BJ (cell line): ENCODE data around the gene USP40. TPM values are rescaled to one million over a fixed set of nuclear protein-coding genes. Genes with fewer than 3 reads are reported as not detected.

Experiments used
- CTCF ChIA-PET: fragments of 350-600 bp; formaldehyde crosslinking; extraction: SDS; loops from one replicate; lab custom pipeline; 2021; ENCODE audit warnings: antibody characterized with exemption, inconsistent platforms; lab: Yijun Ruan, JAX
- POLR2A ChIA-PET: fragments of 300-600 bp; sonication (Branson Sonifier 250); formaldehyde crosslinking; extraction: SDS; loops from one replicate; lab custom pipeline; 2021; ENCODE audit warnings: antibody characterized with exemption; lab: Charles Lee
- DNase-seq: peaks from one replicate; pipeline ENCODE4 v3.0.0-alpha.2; 2011; ENCODE audit warnings: low read depth
- H3K27me3 ChIP-seq: 2 replicates; pipeline ENCODE4 v1.6.0; 2011; ENCODE audit warnings: low read length; ENCODE audit not compliant: control insufficient read depth, insufficient read depth
- H3K36me3 ChIP-seq: 2 replicates; pipeline ENCODE4 v1.5.1; 2011; ENCODE audit warnings: low read length; ENCODE audit not compliant: control insufficient read depth, insufficient read depth
- H3K4me3 ChIP-seq: 2 replicates; pipeline ENCODE4 v1.5.1; 2011; ENCODE audit warnings: low read depth, mild to moderate bottlenecking, control low read depth, low read length
- CTCF ChIP-seq: IDR thresholded peaks from 2 replicates; pipeline ENCODE4 v1.5.1; 2011; ENCODE audit warnings: low read depth, mild to moderate bottlenecking, control low read depth, inconsistent platforms, low read length, moderate library complexity; ENCODE audit not compliant: insufficient read depth
- polyA plus RNA-seq: library from polyadenylated mRNA; depleted of rRNA; stranded (reverse); fragments of >200 nt; gene quantifications from 2 replicates; pipeline ENCODE4 v1.2.3, GENCODE V29; 2011

Gene USP40
- polyA plus RNA-seq, 1 experiment, result 48.9 TPM

GRCh38 chr2:233441161-233442027 lies 125.2 kb downstream of the USP40 start:
- DNase-seq, result no peak
- POLR2A ChIA-PET, result interaction anchor here (0.6 kb wide), 1 partner anchor 126 kb away, joined by 6 read pairs; no protein-coding TSS in a partner anchor
- CTCF ChIA-PET, result interaction anchor here (0.6 to 5.3 kb wide), 5 partner anchors 9 to 38 kb away, joined by 3 to 82 read pairs (median 3); no protein-coding TSS in a partner anchor
- no peak for TF ChIP-seq CTCF
- Histone ChIP-seq H3K27me3 (no peaks in the 10 kb centered on the region), H3K36me3 (peaks cover 15% of the 10 kb centered on the region), H3K4me3 (no peak overlapping the region)

- no peak for DNase-seq
- ChIA-PET CTCF (interaction anchor here (1.2 to 2.0 kb wide), 2 partner anchors 8 to 37 kb away, joined by 6 to 9 read pairs; no protein-coding TSS in a partner anchor), POLR2A (interaction anchor here (0.6 kb wide), 1 partner anchor 125 kb away, joined by 6 read pairs; no protein-coding TSS in a partner anchor)
- Histone ChIP-seq H3K4me3 (no peak overlapping the region), H3K27me3 (no peaks in the 10 kb centered on the region), H3K36me3 (peaks cover 18% of the 10 kb centered on the region)
- TF ChIP-seq CTCF, result no peak
Observed at GRCh38 chr2:233440714-233441113, 125.9 kb downstream of the USP40 start.

GRCh38 chr2:233440314-233440713 lies 126.3 kb downstream of the USP40 start:
- no peak overlapping the region for H3K4me3 ChIP-seq
- no peak for TF ChIP-seq CTCF
- peaks cover 20% of the 10 kb centered on the region for H3K36me3 ChIP-seq
- CTCF ChIA-PET, result interaction anchor here (1.2 to 2.0 kb wide), 2 partner anchors 9 to 37 kb away, joined by 6 to 9 read pairs; no protein-coding TSS in a partner anchor
- DNase-seq, result no peak
- no peaks in the 10 kb centered on the region for H3K27me3 ChIP-seq
- POLR2A ChIA-PET, result no interaction called here

- Histone ChIP-seq H3K27me3 (no peaks in the 10 kb centered on the region), H3K4me3 (no peak overlapping the region), H3K36me3 (peaks cover 18% of the 10 kb centered on the region)
- no peak for TF ChIP-seq CTCF
- CTCF ChIA-PET, result interaction anchor here (1.2 to 2.0 kb wide), 3 partner anchors 10 to 36 kb away, joined by 5 to 9 read pairs (median 6); no protein-coding TSS in a partner anchor
- DNase-seq, result no peak
- POLR2A ChIA-PET, result no interaction called here
Observed at GRCh38 chr2:233439191-233439590, 127.4 kb downstream of the USP40 start.

- Histone ChIP-seq H3K4me3 (no peak overlapping the region), H3K36me3 (peaks cover 17% of the 10 kb centered on the region), H3K27me3 (no peaks in the 10 kb centered on the region)
- DNase-seq, result no peak
- CTCF ChIA-PET, result interaction anchor here (0.7 to 2.1 kb wide), 4 partner anchors 9 to 37 kb away, joined by 3 to 10 read pairs (median 4); no protein-coding TSS in a partner anchor
- POLR2A ChIA-PET, result no interaction called here
- TF ChIP-seq CTCF, result no peak
Observed at GRCh38 chr2:233438573-233439147, 127.9 kb downstream of the USP40 start.
